HG03521 (cell line): ENCODE results near the gene GPN3.
"Not testable (repeated sequence)": the region's sequence is repeated elsewhere in the genome, so short reads cannot be mapped to it uniquely, and the experiment has no call there.

Experiments
- ATAC-seq: cut with Tn5 transposase; IDR thresholded peaks from one replicate; pipeline ENCODE4 v1.9.1; 2021; ENCODE audit warnings: mild to moderate bottlenecking, moderate library complexity; ENCODE audit not compliant: unreplicated experiment

GPN3 gene

GRCh38 chr12:110449799-110450497, 18.1 kb downstream of the GPN3 start, which contains the start of gene ARPC3:
Gene ARPC3 (minus strand): TSS chr12:110450337. CDS start chr12:110450260, 77 bp downstream.
- peak; percentile 92 for ATAC-seq

- no peak for ATAC-seq
Measured at GRCh38 chr12:110444455-110444854, 23.6 kb downstream of the GPN3 start.

GRCh38 chr12:110436231-110436630, 31.8 kb downstream of the GPN3 start:
- no peak for ATAC-seq

DNA sequence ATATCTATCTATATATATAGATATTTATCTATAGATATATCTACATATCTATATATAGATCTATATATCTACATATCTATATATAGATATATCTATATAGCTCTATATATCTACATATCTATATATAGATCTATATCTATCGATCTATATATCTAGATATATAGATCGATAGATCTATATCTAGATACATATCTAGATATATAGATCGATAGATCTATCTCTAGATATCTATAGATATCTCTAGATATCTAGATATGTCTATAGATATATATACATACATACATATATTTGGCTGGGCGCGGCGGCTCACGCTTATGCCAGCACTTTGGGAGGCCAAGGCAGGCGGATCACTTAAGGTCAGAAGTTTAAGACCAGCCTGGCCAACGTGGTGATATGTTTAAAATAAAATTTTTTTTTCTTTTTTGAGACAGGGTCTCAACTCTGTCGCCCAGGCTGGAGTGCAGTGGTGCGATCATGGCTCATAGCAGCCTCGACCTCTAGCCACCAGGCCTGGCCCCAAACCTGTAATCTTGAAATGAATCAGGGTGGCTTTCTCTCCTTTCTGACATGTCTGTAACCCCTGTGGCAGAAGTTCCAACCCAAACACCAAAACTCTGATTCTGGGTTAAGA, 36.0 kb downstream of the GPN3 start:
- no peak for ATAC-seq

- ATAC-seq: not testable (repeated sequence)
Measured at GRCh38 chr12:110429676-110430075, 38.4 kb downstream of the GPN3 start.

DNA sequence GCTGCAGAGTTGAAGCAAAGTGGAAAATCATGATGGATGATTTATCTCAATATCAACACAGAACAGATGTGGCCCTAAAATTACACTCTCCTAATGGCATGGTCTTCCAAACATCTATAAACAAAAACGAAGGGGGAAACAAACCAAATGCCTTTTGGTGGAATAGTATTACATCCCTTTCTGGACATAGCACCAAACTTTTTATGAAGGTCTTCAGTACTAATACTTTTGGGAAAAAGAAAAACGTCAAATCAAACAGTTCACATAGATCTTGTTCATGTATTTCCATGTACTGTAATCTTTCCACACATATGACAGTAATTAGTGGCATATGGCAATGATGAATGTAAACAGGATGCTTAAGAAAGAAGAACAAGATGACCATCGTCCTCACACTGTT, 41.7 kb downstream of the GPN3 start:
- no peak for ATAC-seq

DNA sequence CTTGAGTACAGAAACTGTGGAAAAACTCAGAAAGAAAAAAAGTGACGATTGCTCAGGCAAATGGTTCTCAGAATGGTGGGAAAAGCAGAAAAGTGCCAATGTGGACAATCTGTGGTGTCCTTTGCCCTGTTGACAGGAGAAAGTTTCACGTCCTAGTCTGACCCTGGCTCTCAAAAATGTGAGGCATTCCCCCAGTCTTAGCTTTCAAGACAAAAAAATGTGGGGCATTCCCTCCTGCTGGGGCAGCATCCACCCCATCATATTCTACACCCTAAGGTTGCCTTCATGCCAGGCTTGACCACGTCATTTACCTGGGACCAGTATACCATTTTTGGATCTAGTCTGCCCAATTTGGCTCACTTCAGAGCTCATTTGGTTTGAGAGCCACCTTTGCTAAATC, 43.8 kb downstream of the GPN3 start:
- ATAC-seq: no peak

DNA sequence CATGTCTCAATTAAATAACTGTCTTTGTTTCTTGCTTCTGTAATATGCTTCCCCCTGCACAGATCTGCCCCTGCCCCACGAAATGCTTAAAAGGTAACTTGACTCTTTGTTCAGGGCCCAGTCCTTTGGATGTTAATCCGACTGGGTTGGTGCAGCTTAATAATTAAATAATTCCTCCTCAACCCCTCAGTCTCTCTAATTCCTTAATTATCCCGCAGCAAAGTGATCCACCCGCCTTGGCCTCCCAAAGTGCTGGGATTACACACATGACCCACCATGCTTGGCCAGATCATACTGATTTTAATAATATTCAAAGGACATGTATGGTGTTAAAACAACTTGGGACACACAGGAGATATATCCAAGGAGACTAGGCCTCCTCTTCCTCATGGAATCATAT, 46.4 kb downstream of the GPN3 start:
- no peak for ATAC-seq

DNA sequence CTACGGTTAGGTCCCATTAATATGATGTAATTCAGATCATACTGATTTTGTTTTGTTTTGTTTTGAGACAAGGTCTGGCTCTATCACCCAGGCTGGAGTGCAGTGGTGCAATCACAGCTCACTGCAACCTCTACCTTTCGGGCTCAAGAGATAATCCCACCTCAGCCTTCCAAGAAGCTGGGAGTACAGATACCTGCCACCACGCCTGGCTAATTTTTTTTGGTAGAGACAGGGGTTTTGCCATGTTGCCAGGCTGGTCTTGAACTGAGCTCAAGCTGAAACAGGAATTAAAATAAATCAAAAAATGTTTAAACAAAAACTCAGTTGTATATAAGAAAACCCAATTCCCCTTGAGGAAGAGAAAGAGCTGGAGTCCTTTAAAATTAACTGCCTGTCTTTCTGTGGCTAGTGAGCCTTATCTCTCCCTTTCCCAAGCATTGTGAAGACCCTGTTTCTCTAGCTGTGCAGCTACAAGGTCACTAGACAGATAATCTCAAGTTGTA, 46.8 kb downstream of the GPN3 start:
- no peak for ATAC-seq

GRCh38 chr12:110420644-110421043, 47.4 kb downstream of the GPN3 start:
- ATAC-seq: not testable (repeated sequence)

DNA sequence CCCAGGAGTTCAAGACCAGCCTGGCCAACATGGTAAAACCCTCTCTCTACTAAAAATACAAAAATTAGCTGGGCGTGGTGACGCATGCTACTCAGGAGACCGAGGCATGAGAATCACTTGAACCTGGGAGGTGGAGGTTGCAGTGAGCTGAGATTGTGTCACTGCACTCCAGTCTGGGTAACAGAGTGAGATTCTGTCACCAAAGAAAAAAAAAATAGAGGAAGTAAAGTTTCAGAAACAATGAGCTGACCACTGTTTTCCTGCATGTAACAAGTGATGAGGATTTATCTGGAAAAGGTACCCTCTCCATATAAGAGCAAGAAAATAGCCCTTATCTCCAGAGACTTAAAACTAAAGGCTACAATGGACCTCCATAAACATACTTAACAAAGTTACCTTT, 50.9 kb downstream of the GPN3 start:
- ATAC-seq: not testable (repeated sequence)

DNA sequence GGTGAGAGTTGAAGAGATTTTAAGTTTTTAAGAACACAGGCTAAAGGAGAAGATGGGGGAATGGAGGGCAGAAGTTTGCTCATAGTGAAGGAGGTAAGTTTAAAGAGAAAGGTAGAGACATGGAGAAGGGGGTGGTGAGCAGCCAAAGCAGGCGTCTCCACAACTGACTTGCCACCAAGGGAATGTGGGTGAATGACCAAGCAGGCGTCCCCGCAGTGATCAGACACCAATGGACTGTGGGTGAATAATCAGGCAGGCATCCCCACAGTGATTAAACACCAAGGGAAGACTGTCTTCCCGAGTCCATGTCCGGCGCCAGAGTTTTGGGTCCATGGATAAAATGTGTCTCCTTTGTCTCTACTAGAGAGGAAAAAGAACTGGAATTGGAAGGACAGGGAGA, 58.0 kb downstream of the GPN3 start:
- ATAC-seq: not testable (repeated sequence)

- ATAC-seq: not testable (repeated sequence)
Measured at GRCh38 chr12:110405126-110405662, 62.9 kb downstream of the GPN3 start.

DNA sequence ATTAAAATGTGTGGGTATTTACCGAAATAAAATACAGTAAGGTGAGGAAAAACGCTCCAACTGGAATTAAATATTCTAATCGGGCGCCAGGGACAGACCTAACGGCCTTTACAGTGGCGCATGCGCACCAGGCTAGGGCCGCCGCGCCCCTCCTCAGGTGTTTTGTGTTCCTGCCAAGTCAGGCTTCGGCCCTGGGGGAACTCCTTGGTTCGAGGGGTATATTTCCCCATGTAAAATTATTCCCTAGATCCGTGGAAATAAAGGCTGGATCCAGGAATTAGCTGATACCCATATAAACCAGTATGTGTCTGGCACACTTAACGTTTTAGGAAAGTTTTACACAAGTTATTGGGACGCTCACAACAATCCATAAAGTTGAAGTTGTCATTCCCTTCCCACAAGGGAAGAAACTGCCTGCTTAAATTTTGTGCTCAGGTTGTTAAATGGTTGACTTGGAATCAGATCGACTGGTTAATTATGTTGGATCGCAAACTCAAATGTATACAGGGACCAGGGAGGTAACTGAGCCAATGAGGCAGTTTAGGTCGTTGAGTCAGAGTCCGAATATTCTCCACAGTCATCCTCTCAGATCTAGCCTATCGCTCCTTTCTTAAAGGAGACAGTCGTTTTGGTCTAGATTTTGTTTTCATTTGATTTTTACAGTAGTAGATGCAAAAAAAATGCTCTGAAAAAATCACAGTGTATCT, 63.9 kb downstream of the GPN3 start:
- no peak for ATAC-seq

DNA sequence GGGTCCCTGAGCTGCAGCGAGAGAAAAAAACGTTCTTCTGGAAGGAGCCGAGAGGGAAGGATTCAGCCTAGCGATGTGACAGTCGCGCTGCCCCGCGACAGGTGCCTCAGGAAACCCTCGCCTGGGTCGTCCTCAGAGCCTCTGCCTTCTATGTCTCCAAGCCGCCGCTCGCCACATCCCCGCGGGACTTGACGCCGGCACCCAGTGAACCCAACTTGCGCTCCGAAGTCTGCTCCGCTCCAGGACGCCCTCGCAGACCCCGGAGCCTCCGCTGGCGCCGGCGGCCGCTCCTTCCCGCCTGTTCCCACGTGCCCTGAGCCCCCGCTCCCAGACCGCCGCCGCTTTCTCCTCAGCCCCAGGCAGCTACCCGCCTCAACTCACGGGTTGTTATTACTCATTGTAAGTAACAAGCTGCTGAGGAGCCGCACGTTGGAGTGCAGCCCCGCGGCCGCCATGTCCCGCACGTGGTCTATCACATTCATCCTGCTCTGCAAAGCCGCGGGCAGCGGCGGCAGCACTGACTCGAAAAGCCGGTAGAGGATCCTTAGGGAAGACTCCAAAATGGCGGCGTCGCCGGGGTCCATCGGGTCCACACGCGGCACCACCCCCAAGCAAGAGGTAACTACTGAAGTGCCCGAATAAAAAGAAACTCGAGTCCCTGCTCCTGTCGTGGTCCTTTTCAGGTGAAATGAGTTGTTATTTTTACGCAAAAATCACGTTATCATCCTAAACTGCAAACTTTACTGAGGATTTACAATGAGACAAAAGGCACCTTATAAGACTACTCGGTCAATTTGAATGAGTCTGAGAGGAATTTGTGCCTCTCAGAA, 64.7 kb downstream of the GPN3 start, which contains the start of gene ANAPC7:
Gene ANAPC7, minus strand, starts transcription at position 563 of the 830 bp plus-strand sequence. Its CDS starts 81 bp downstream, at position 482.
- peak; percentile 67 for ATAC-seq
